ENCODE results near the gene PIAS4.

Gene PIAS4

GRCh38 chr19:4060621-4061177 lies 53.2 kb downstream of the PIAS4 start:
- no peak for DNase-seq

- no peak for DNase-seq
Observed at GRCh38 chr19:4061178-4061682, 53.7 kb downstream of the PIAS4 start.

- no peak for DNase-seq
Observed at GRCh38 chr19:4061683-4062418, 54.3 kb downstream of the PIAS4 start.

- DNase-seq: no peak
Observed at GRCh38 chr19:4062419-4063368, 55.2 kb downstream of the PIAS4 start.

GRCh38 chr19:4063369-4064148 lies 56.0 kb downstream of the PIAS4 start:
- DNase-seq: no peak

GRCh38 chr19:4064149-4064495 lies 56.6 kb downstream of the PIAS4 start:
- DNase-seq: no peak

- DNase-seq: no peak
Observed at GRCh38 chr19:4064496-4065260, 57.1 kb downstream of the PIAS4 start.

- peak; percentile 69 for DNase-seq
Observed at GRCh38 chr19:4065430-4066175, 58.1 kb downstream of the PIAS4 start.

GRCh38 chr19:4066176-4066606 lies 58.7 kb downstream of the PIAS4 start:
- DNase-seq: no peak

- DNase-seq: peak; percentile 52
Observed at GRCh38 chr19:4066682-4067395, 59.3 kb downstream of the PIAS4 start, which contains the start of gene ZBTB7A. Gene ZBTB7A (minus strand): TSS chr19:4066899. CDS start chr19:4055232, 11,667 bp downstream.

GRCh38 chr19:4067396-4068046 lies 60.0 kb downstream of the PIAS4 start:
- no peak for DNase-seq

- no peak for DNase-seq
Observed at GRCh38 chr19:4068047-4068966, 60.8 kb downstream of the PIAS4 start.

- no peak for DNase-seq
Observed at GRCh38 chr19:4069331-4069959, 61.9 kb downstream of the PIAS4 start.

GRCh38 chr19:4071610-4072009 lies 64.1 kb downstream of the PIAS4 start:
- no peak for DNase-seq

GRCh38 chr19:4075373-4075772 lies 67.8 kb downstream of the PIAS4 start:
- DNase-seq: no peak

- DNase-seq: no peak
Observed at GRCh38 chr19:4077007-4077374, 69.5 kb downstream of the PIAS4 start.

GRCh38 chr19:4077800-4078684 lies 70.5 kb downstream of the PIAS4 start:
- DNase-seq: no peak
